MM.1S (cell line): ENCODE results near the gene POLA2.
"Not testable (repeated sequence)": the region's sequence is repeated elsewhere in the genome, so short reads cannot be mapped to it uniquely, and the experiment has no call there.

Experiments
- DNase-seq: peaks from one replicate; pipeline ENCODE4 v3.0.0-alpha.2; 2015
- H2AFZ ChIP-seq: fragments of 300-600 bp; sonication (generic); 2 replicates; pipeline ENCODE4 v1.6.0; 2016; ENCODE audit warnings: antibody characterized with exemption, low read length
- H3F3A ChIP-seq: fragments of 300-600 bp; sonication (generic); 2 replicates; pipeline ENCODE4 v1.6.1; 2016; ENCODE audit warnings: mild to moderate bottlenecking, antibody characterized with exemption, low read length, moderate library complexity, mixed read lengths; ENCODE audit not compliant: insufficient read depth
- H3K27ac ChIP-seq: fragments of 300-600 bp; sonication (generic); 2 replicates; pipeline ENCODE4 v1.5.1; 2016; ENCODE audit warnings: mild to moderate bottlenecking, low read length
- H3K27me3 ChIP-seq: fragments of 300-600 bp; sonication (generic); replicated peaks from 2 replicates; pipeline ENCODE4 v1.6.0; 2016; ENCODE audit warnings: low read length; ENCODE audit not compliant: insufficient read depth
- H3K36me3 ChIP-seq: fragments of 300-600 bp; sonication (generic); replicated peaks from 2 replicates; pipeline ENCODE4 v1.6.1; 2016; ENCODE audit warnings: mild to moderate bottlenecking, low read length, mixed read lengths; ENCODE audit not compliant: insufficient read depth
- H3K4me1 ChIP-seq: fragments of 300-600 bp; sonication (generic); 2 replicates; pipeline ENCODE4 v1.6.1; 2016; ENCODE audit warnings: low read length, mixed read lengths
- H3K4me2 ChIP-seq: fragments of 300-600 bp; sonication (generic); 2 replicates; pipeline ENCODE4 v1.6.0; 2016; ENCODE audit warnings: low read depth, low read length
- H3K4me3 ChIP-seq: fragments of 300-600 bp; sonication (generic); 2 replicates; pipeline ENCODE4 v1.5.1; 2016; ENCODE audit warnings: low read length, mixed read lengths
- H3K79me2 ChIP-seq: fragments of 300-600 bp; sonication (generic); 2 replicates; pipeline ENCODE4 v1.6.1; 2016; ENCODE audit warnings: mixed run types, low read length, mixed read lengths
- H3K9ac ChIP-seq: fragments of 300-600 bp; sonication (generic); 2 replicates; pipeline ENCODE4 v1.6.1; 2016; ENCODE audit warnings: low read length, mixed read lengths
- H3K9me2 ChIP-seq: fragments of 300-600 bp; sonication (generic); replicated peaks from 2 replicates; pipeline ENCODE4 v1.6.1; 2016; ENCODE audit warnings: mild to moderate bottlenecking, low read length, mixed read lengths; ENCODE audit not compliant: insufficient read depth
- H3K9me3 ChIP-seq: fragments of 300-600 bp; sonication (generic); replicated peaks from 2 replicates; pipeline ENCODE4 v1.6.1; 2016; ENCODE audit warnings: mild to moderate bottlenecking, low read length, mixed read lengths; ENCODE audit not compliant: insufficient read depth
- H4K20me1 ChIP-seq: fragments of 300-600 bp; sonication (generic); 2 replicates; pipeline ENCODE4 v1.6.1; 2016; ENCODE audit warnings: mild to moderate bottlenecking, low read length, moderate library complexity, mixed read lengths; ENCODE audit not compliant: insufficient read depth
- CTCF ChIP-seq: fragments of 300-600 bp; sonication (generic); IDR thresholded peaks from 2 replicates; pipeline ENCODE4 v1.5.1; 2016; ENCODE audit warnings: antibody characterized with exemption, low read length, mixed read lengths
- EZH2 ChIP-seq: fragments of 300-600 bp; sonication (generic); optimal IDR thresholded peaks from 2 replicates; pipeline ENCODE3; 2017; ENCODE audit warnings: low read depth, mild to moderate bottlenecking, antibody characterized with exemption, low read length, mixed read lengths
- EZH2phosphoT487 ChIP-seq: fragments of 300-600 bp; sonication (generic); IDR thresholded peaks from 2 replicates; pipeline ENCODE4 v1.6.1; 2018; ENCODE audit warnings: antibody characterized with exemption, low read length

The POLA2 gene

GRCh38 chr11:65262776-65263175, 1.0 kb downstream of the POLA2 start:
- peak; percentile 27 for DNase-seq
- peak overlapping the region; percentile 83; the same call in 1 of the 2 replicates for H3K27ac ChIP-seq
- no peaks in the 10 kb centered on the region for H3K9me2 ChIP-seq
- peaks cover 48% of the 10 kb centered on the region for H3K79me2 ChIP-seq
- no peaks in the 10 kb centered on the region for H3K4me1 ChIP-seq
- no peaks in the 10 kb centered on the region for H3K9me3 ChIP-seq
- TF ChIP-seq EZH2 (no peak), EZH2phosphoT487 (no peak), CTCF (no peak)
- H3K27me3 ChIP-seq: no peaks in the 10 kb centered on the region
- H2AFZ ChIP-seq: no peak overlapping the region
- H4K20me1 ChIP-seq: no peaks in the 10 kb centered on the region
- H3K4me3 ChIP-seq: peak overlapping the region; percentile 96
- peaks cover 6% of the 10 kb centered on the region; the same call in 1 of the 2 replicates for H3F3A ChIP-seq
- H3K36me3 ChIP-seq: 0 out of 2 replicates have a peak, but pooled peaks cover 3% of the 10 kb centered on the region
- peak overlapping the region; percentile 97; the same call in 1 of the 2 replicates for H3K9ac ChIP-seq
- H3K4me2 ChIP-seq: peak overlapping the region; percentile 71

GRCh38 chr11:65264747-65265146, 3.0 kb downstream of the POLA2 start:
- not testable (repeated sequence) for H3K4me2 ChIP-seq, H3K9me2 ChIP-seq, H3K27ac ChIP-seq, H3K36me3 ChIP-seq, H2AFZ ChIP-seq, H3K4me1 ChIP-seq, H3K9me3 ChIP-seq, H3F3A ChIP-seq, H4K20me1 ChIP-seq, H3K4me3 ChIP-seq, H3K9ac ChIP-seq, DNase-seq, H3K27me3 ChIP-seq
- H3K79me2 ChIP-seq: peaks cover 48% of the 10 kb centered on the region

GRCh38 chr11:65266210-65266609, 4.4 kb downstream of the POLA2 start:
- Histone ChIP-seq H3K79me2 (peaks cover 48% of the 10 kb centered on the region), H3K4me2 (no peak overlapping the region)

More at GRCh38 chr11:65266210-65266609, 4.4 kb downstream of the POLA2 start:
- Histone ChIP-seq H3K36me3 (peaks cover 3% of the 10 kb centered on the region; the same call in 1 of the 2 replicates), H2AFZ (no peak overlapping the region), H3K4me1 (no peaks in the 10 kb centered on the region), H3K9ac (no peak overlapping the region), H3K4me3 (no peak overlapping the region), H3K9me3 (no peaks in the 10 kb centered on the region), H3K9me2 (no peaks in the 10 kb centered on the region), H3K27ac (no peak overlapping the region), H3F3A (peaks cover 6% of the 10 kb centered on the region; the same call in 1 of the 2 replicates), H3K27me3 (no peaks in the 10 kb centered on the region), H4K20me1 (no peaks in the 10 kb centered on the region)
- no peak for DNase-seq
- TF ChIP-seq EZH2 (no peak), CTCF (no peak), EZH2phosphoT487 (no peak)
